CD4-positive, alpha-beta memory T cell (primary cell): ENCODE data around the gene RINL. TPM values are rescaled to one million over a fixed set of nuclear protein-coding genes. Genes with fewer than 3 reads are reported as not detected.

Source experiments
- CTCF ChIA-PET: fragments of 350-600 bp; sonication (Branson Sonifier 250); formaldehyde crosslinking; loops from one replicate; lab custom pipeline; 2021; ENCODE audit warnings: inconsistent platforms; ENCODE audit not compliant: partially characterized antibody; lab: Charles Lee
- POLR2A ChIA-PET: fragments of 350-600 bp; sonication (Branson Sonifier 250); formaldehyde crosslinking; loops from one replicate; lab custom pipeline; 2021; ENCODE audit not compliant: partially characterized antibody; lab: Charles Lee
- DNase-seq, 5 donors: peaks; one replicate each; pipeline versions ENCODE4 v3.0.0 to v3.0.0-alpha.2; 2020 to 2022; ENCODE audit warnings: mixed read lengths in 1 of 5
- H3K27ac ChIP-seq: one replicate; pipeline ENCODE4 v1.7.0; 2013; ENCODE audit warnings: low read depth, low read length
- H3K27me3 ChIP-seq: 2 replicates; pipeline ENCODE4 v1.7.0; 2013; ENCODE audit warnings: mild to moderate bottlenecking, low read length, moderate library complexity; ENCODE audit not compliant: insufficient read depth
- H3K36me3 ChIP-seq: 2 replicates; pipeline ENCODE4 v1.7.0; 2013; ENCODE audit warnings: mild to moderate bottlenecking, low read length, moderate library complexity; ENCODE audit not compliant: insufficient read depth
- H3K4me1 ChIP-seq: 2 replicates; pipeline ENCODE4 v1.7.0; 2013; ENCODE audit warnings: mild to moderate bottlenecking, low read length, moderate library complexity; ENCODE audit not compliant: insufficient read depth
- H3K4me3 ChIP-seq, 2 donors: one replicate each; pipeline ENCODE4 v1.7.0; 2013; ENCODE audit warnings: low read length in 2 of 2, mild to moderate bottlenecking in 1 of 2
- H3K9me3 ChIP-seq, 2 donors: one replicate each; pipeline ENCODE4 v1.7.0; 2013; ENCODE audit warnings: low read length in 2 of 2, control low read depth in 1 of 2; ENCODE audit not compliant: control insufficient read depth in 1 of 2
- H3K27ac Mint-ChIP-seq, 7 donors: one replicate each; pipeline ENCODE4 v1.8.0; 2020 to 2021; ENCODE audit warnings: mixed read lengths in 7 of 7, mild to moderate bottlenecking in 6 of 7, inconsistent platforms in 3 of 7, moderate library complexity in 3 of 7
- H3K27me3 Mint-ChIP-seq, 2 donors: one replicate each; pipeline ENCODE4 v1.8.0; 2020 to 2021; ENCODE audit warnings: mixed read lengths in 2 of 2
- H3K36me3 Mint-ChIP-seq, 2 donors: one replicate each; pipeline ENCODE4 v1.8.0; 2020 to 2021; ENCODE audit warnings: mixed read lengths in 2 of 2, inconsistent platforms in 1 of 2, mild to moderate bottlenecking in 1 of 2
- H3K4me1 Mint-ChIP-seq, 4 donors: one replicate each; pipeline ENCODE4 v1.8.0; 2020 to 2021; ENCODE audit warnings: mixed read lengths in 4 of 4, mild to moderate bottlenecking in 1 of 4
- H3K4me3 Mint-ChIP-seq, 8 donors: one replicate each; pipeline ENCODE4 v1.8.0; 2020 to 2021; ENCODE audit warnings: mixed read lengths in 8 of 8, mild to moderate bottlenecking in 7 of 8, moderate library complexity in 6 of 8, inconsistent platforms in 3 of 8
- H3K9me3 Mint-ChIP-seq, 8 donors: one replicate each; pipeline ENCODE4 v1.8.0; 2020 to 2021; ENCODE audit warnings: mixed read lengths in 8 of 8, mild to moderate bottlenecking in 5 of 8, inconsistent platforms in 3 of 8, moderate library complexity in 1 of 8
- intact Hi-C: fragments of 100-400 bp; cut with micrococcal nuclease; formaldehyde crosslinking; loops from one replicate; pipeline ENCODE4 v1.15.1; 2023
- polyA plus RNA-seq, 2 donors: library from polyadenylated mRNA; unstranded; fragments of 300-500 nt; fragmentation: Illumina TruSeq; gene quantifications; one replicate each; pipeline ENCODE4 v1.2.3, GENCODE V29; 2021
- total RNA-seq, 2 experiments: library from RNA; stranded (reverse); gene quantifications; one replicate each; pipeline ENCODE4 v1.2.3, GENCODE V29; 2021

RINL gene
- total and polyA plus RNA-seq, 4 experiments from 2014 or later = 20.9 to 65.9 (median 58.8) TPM

GRCh38 chr19:38846097-38846496 lies 32.0 kb downstream of the RINL start:
- Histone ChIP-seq H3K27me3 (no peaks in the 10 kb centered on the region), H3K36me3 (peaks cover 57% of the 10 kb centered on the region), H3K27ac (peak overlapping the region; percentile 7), H3K4me1 (peaks cover 83% of the 10 kb centered on the region), H3K9me3 (no peaks in the 10 kb centered on the region), H3K4me3 (no peak overlapping the region)
- Mint-ChIP-seq H3K4me1 (peaks cover 49 to 93% (median 71%) of the 10 kb centered on the region in 4 donors), H3K36me3 (peaks cover 68 to 80% of the 10 kb centered on the region in 2 donors), H3K27ac (peak overlapping the region in 6 of 7 donors; percentile 57 to 99 (median 87)), H3K9me3 (peaks cover 0 to 10% (median 0%) of the 10 kb centered on the region in 8 donors), H3K4me3 (peak overlapping the region in 4 of 8 donors; percentile 25 to 71 (median 65)), H3K27me3 (peaks cover 0 to 2% of the 10 kb centered on the region in 2 donors)
- ChIA-PET POLR2A (interaction anchor here (0.7 to 9.5 kb wide), 7 partner anchors 14 to 111 kb away, joined by 3 to 297 read pairs (median 4); partner anchors contain the start of genes ECH1, MRPS12, RINL and SARS2), CTCF (interaction anchor here (0.8 to 1.4 kb wide), 4 partner anchors 23 to 330 kb away, joined by 3 to 4 read pairs (median 3); no protein-coding TSS in a partner anchor)
- intact Hi-C loops = no loop called here
- no peak for DNase-seq

GRCh38 chr19:38845374-38846024 lies 32.6 kb downstream of the RINL start:
- no peak overlapping the region for H3K4me3 ChIP-seq
- no peak for DNase-seq
- no peaks in the 10 kb centered on the region for H3K9me3 ChIP-seq
- ChIA-PET POLR2A (interaction anchor here (1.1 to 9.5 kb wide), 6 partner anchors 10 to 111 kb away, joined by 3 to 297 read pairs (median 6); partner anchors contain the start of genes ECH1, MRPS12, RINL and SARS2), CTCF (interaction anchor here (1.0 to 1.4 kb wide), 2 partner anchors 24 to 330 kb away, joined by 3 to 4 read pairs; no protein-coding TSS in a partner anchor)
- no peaks in the 10 kb centered on the region for H3K27me3 ChIP-seq
- H3K36me3 ChIP-seq = peaks cover 63% of the 10 kb centered on the region
- peaks cover 52 to 93% (median 74%) of the 10 kb centered on the region in 4 donors for H3K4me1 Mint-ChIP-seq
- intact Hi-C loops = no loop called here
- peak overlapping the region in 6 of 7 donors; percentile 79 to 99 (median 88) for H3K27ac Mint-ChIP-seq
- peak overlapping the region; percentile 7 for H3K27ac ChIP-seq
- peak overlapping the region in 5 of 8 donors; percentile 22 to 71 (median 61) for H3K4me3 Mint-ChIP-seq
- peaks cover 0 to 15% (median 0%) of the 10 kb centered on the region in 8 donors for H3K9me3 Mint-ChIP-seq
- H3K4me1 ChIP-seq = peaks cover 85% of the 10 kb centered on the region
- H3K36me3 Mint-ChIP-seq = peaks cover 74 to 82% of the 10 kb centered on the region in 2 donors
- H3K27me3 Mint-ChIP-seq = peaks cover 0 to 2% of the 10 kb centered on the region in 2 donors

GRCh38 chr19:38844093-38844686 lies 33.9 kb downstream of the RINL start:
- H3K4me1 ChIP-seq = peaks cover 91% of the 10 kb centered on the region
- peaks cover 53 to 94% (median 79%) of the 10 kb centered on the region in 4 donors for H3K4me1 Mint-ChIP-seq
- H3K27ac ChIP-seq = peak overlapping the region; percentile 11
- peaks cover 0 to 12% (median 0%) of the 10 kb centered on the region in 8 donors for H3K9me3 Mint-ChIP-seq
- peaks cover 77 to 88% of the 10 kb centered on the region in 2 donors for H3K36me3 Mint-ChIP-seq
- no peaks in the 10 kb centered on the region for H3K27me3 ChIP-seq
- CTCF ChIA-PET = interaction anchor here (0.8 to 1.2 kb wide), 5 partner anchors 9 to 86 kb away, joined by 3 to 4 read pairs (median 3); partner anchors contain the start of genes ECH1, MRPS12 and SARS2
- peaks cover 0 to 1% of the 10 kb centered on the region in 2 donors for H3K27me3 Mint-ChIP-seq
- no peak for DNase-seq
- POLR2A ChIA-PET = interaction anchor here (0.9 to 1.7 kb wide), 5 partner anchors 9 to 74 kb away, joined by 3 to 7 read pairs (median 3); partner anchors contain the start of gene ECH1
- H3K27ac Mint-ChIP-seq = peak overlapping the region; percentile 75 to 99 (median 83)
- H3K4me3 ChIP-seq = no peak overlapping the region
- peak overlapping the region in 6 of 8 donors; percentile 17 to 91 (median 62) for H3K4me3 Mint-ChIP-seq
- no peaks in the 10 kb centered on the region for H3K9me3 ChIP-seq
- H3K36me3 ChIP-seq = peaks cover 71% of the 10 kb centered on the region
- intact Hi-C loops = no loop called here

GRCh38 chr19:38843175-38843758 lies 34.8 kb downstream of the RINL start:
- Mint-ChIP-seq H3K36me3 (peaks cover 78 to 88% of the 10 kb centered on the region in 2 donors), H3K27me3 (peaks cover 0 to 1% of the 10 kb centered on the region in 2 donors), H3K4me1 (peaks cover 46 to 92% (median 74%) of the 10 kb centered on the region in 4 donors), H3K9me3 (peaks cover 0 to 14% (median 0%) of the 10 kb centered on the region in 8 donors), H3K4me3 (peak overlapping the region in 6 of 8 donors; percentile 80 to 91 (median 85)), H3K27ac (peak overlapping the region; percentile 25 to 99 (median 94))
- Histone ChIP-seq H3K4me1 (peaks cover 89% of the 10 kb centered on the region), H3K4me3 (no peak overlapping the region), H3K36me3 (peaks cover 80% of the 10 kb centered on the region), H3K27me3 (no peaks in the 10 kb centered on the region), H3K9me3 (no peaks in the 10 kb centered on the region), H3K27ac (peak overlapping the region; percentile 34)
- ChIA-PET CTCF (interaction anchor here (1.1 to 2.7 kb wide), 4 partner anchors 12 to 87 kb away, joined by 3 to 16 read pairs (median 8); partner anchors contain the start of genes ECH1, MRPS12 and SARS2), POLR2A (interaction anchor here (1.2 to 1.7 kb wide), 4 partner anchors 11 to 109 kb away, joined by 3 to 11 read pairs (median 7); partner anchors contain the start of gene ECH1)
- intact Hi-C loops = no loop called here
- DNase-seq = no peak

- ChIA-PET CTCF (interaction anchor here (0.6 to 2.7 kb wide), 9 partner anchors 10 to 88 kb away, joined by 3 to 16 read pairs (median 5); partner anchors contain the start of genes ECH1, MRPS12 and SARS2), POLR2A (interaction anchor here (0.6 to 5.6 kb wide), 26 partner anchors 9 to 440 kb away, joined by 3 to 52 read pairs (median 4); partner anchors contain the start of genes ECH1, EIF3K, FAM98C and NFKBIB)
- peak overlapping the region in 1 of 2 donors; percentile 42 for H3K4me3 ChIP-seq
- peaks cover 83% of the 10 kb centered on the region for H3K4me1 ChIP-seq
- Mint-ChIP-seq H3K27me3 (peaks cover 0 to 1% of the 10 kb centered on the region in 2 donors), H3K9me3 (peaks cover 0 to 14% (median 0%) of the 10 kb centered on the region in 8 donors), H3K36me3 (peaks cover 74 to 89% of the 10 kb centered on the region in 2 donors), H3K27ac (peak overlapping the region; percentile 90 to 99 (median 96)), H3K4me3 (peak overlapping the region; percentile 77 to 91 (median 82)), H3K4me1 (peaks cover 41 to 85% (median 68%) of the 10 kb centered on the region in 4 donors)
- no peaks in the 10 kb centered on the region for H3K9me3 ChIP-seq
- peaks cover 83% of the 10 kb centered on the region for H3K36me3 ChIP-seq
- DNase-seq = peak in 4 of 5 donors; percentile 74 to 85 (median 76)
- H3K27me3 ChIP-seq = no peaks in the 10 kb centered on the region
- H3K27ac ChIP-seq = peak overlapping the region; percentile 34
- intact Hi-C loops = loop anchor here (1.0 kb wide), 3 partner anchors 8 to 27 kb away; partner anchors contain the start of gene ECH1
These were observed 35.5 kb downstream of the RINL start for GRCh38 chr19:38842439-38843174.
